GM12878 (cell line): ENCODE results near the gene NOTCH1. TPM values are rescaled to one million over a fixed set of nuclear protein-coding genes. Genes with fewer than 3 reads are reported as not detected.

ENCODE experiments used
- ATAC-seq: fragments of 200-7000 bp; cut with Tn5 transposase; 3 replicates; pipeline ENCODE4 v1.9.1; 2020; ENCODE audit warnings: mild to moderate bottlenecking, moderate library complexity
- BruUV-seq: library from RNA; stranded (reverse); fragments of 400-500 nt; replicated peaks from 2 replicates; lab custom pipeline; 2021; lab: Mats Ljungman, UMichigan
- CTCF ChIA-PET: fragments of 300-600 bp; sonication (Branson Sonifier 250); formaldehyde crosslinking; extraction: SDS; loops from one replicate; lab custom pipeline; 2021; ENCODE audit warnings: inconsistent platforms; lab: Yijun Ruan, JAX
- POLR2A ChIA-PET: fragments of 350-600 bp; formaldehyde crosslinking; extraction: SDS; loops from one replicate; lab custom pipeline; 2021; ENCODE audit warnings: inconsistent platforms; lab: Charles Lee
- RAD21 ChIA-PET: fragments of 300-600 bp; sonication (Branson Sonifier 250); formaldehyde crosslinking; loops from one replicate; lab custom pipeline; 2023; ENCODE audit warnings: antibody characterized with exemption; ENCODE audit not compliant: unreplicated experiment; lab: Charles Lee
- SMC1A ChIA-PET: fragments of 300-600 bp; sonication (Branson Sonifier 250); formaldehyde crosslinking; loops from one replicate; lab custom pipeline; 2023; ENCODE audit not compliant: unreplicated experiment, uncharacterized antibody; lab: Charles Lee
- DNase-seq: peaks from one replicate; pipeline ENCODE4 v3.0.0-alpha.2; 2011; ENCODE audit warnings: low read depth, low spot score
- FAIRE-seq: peaks from 3 replicates; lab custom pipeline; 2011; peaks lifted over from hg19 to GRCh38; lab: Jason Lieb, UNC
- H2AFZ ChIP-seq: 2 replicates; pipeline ENCODE4 v1.6.0; 2011; ENCODE audit warnings: low read depth, low read length, control low read depth; ENCODE audit not compliant: control insufficient read depth
- H3K27ac ChIP-seq: 2 replicates; pipeline ENCODE4 v1.5.1; 2011; ENCODE audit warnings: control low read depth; ENCODE audit not compliant: control insufficient read depth, insufficient read depth
- H3K27me3 ChIP-seq, 2 experiments: replicated peaks in 1 of 2; 2 replicates each; pipeline versions ENCODE4 v1.6.0 to v1.6.1; 2011; ENCODE audit warnings: low read length in 1 of 2; ENCODE audit not compliant: control insufficient read depth in 2 of 2, insufficient read depth in 2 of 2
- H3K36me3 ChIP-seq, 2 experiments: 2 replicates each; pipeline ENCODE4 v1.5.1; 2011; ENCODE audit warnings: low read length in 1 of 2; ENCODE audit not compliant: control insufficient read depth in 2 of 2, insufficient read depth in 2 of 2
- H3K4me1 ChIP-seq: 2 replicates; pipeline ENCODE4 v1.6.1; 2011; ENCODE audit warnings: mild to moderate bottlenecking, low read length, moderate library complexity, mixed read lengths; ENCODE audit not compliant: control insufficient read depth, insufficient read depth
- H3K4me2 ChIP-seq: 2 replicates; pipeline ENCODE4 v1.6.0; 2011; ENCODE audit warnings: control low read depth; ENCODE audit not compliant: control insufficient read depth, insufficient read depth
- H3K4me3 ChIP-seq: fragments of 200-600 bp; sonication (generic); 2 replicates; pipeline ENCODE4 v1.5.1; 2016
- H3K79me2 ChIP-seq: 2 replicates; pipeline ENCODE4 v1.6.0; 2011; ENCODE audit warnings: low read length; ENCODE audit not compliant: control insufficient read depth, insufficient read depth
- H3K9ac ChIP-seq: 2 replicates; pipeline ENCODE4 v1.8.0; 2011; ENCODE audit warnings: low read length, control low read depth, mixed read lengths; ENCODE audit not compliant: control insufficient read depth, insufficient read depth
- H3K9me3 ChIP-seq: replicated peaks from 3 replicates; pipeline ENCODE4 v1.5.1; 2011; ENCODE audit warnings: mild to moderate bottlenecking, low read length; ENCODE audit not compliant: control insufficient read depth, insufficient read depth
- H4K20me1 ChIP-seq: 2 replicates; pipeline ENCODE4 v1.6.0; 2011; ENCODE audit not compliant: control insufficient read depth, insufficient read depth
- EGR1 ChIP-seq, 2 experiments: IDR thresholded peaks; 1 replicate in 1 of 2; 2 replicates in 1 of 2; pipeline ENCODE4 v1.6.1; 2011 to 2012; ENCODE audit warnings: low read depth in 2 of 2, low read length in 2 of 2, borderline replicate concordance in 1 of 2, mild to moderate bottlenecking in 1 of 2, moderate library complexity in 1 of 2
- FOS ChIP-seq: IDR thresholded peaks from 3 replicates; pipeline ENCODE4 v1.6.1; 2011; ENCODE audit warnings: borderline replicate concordance; ENCODE audit not compliant: insufficient read length; ENCODE audit errors: extremely low read depth
- MAX ChIP-seq: IDR thresholded peaks from 2 replicates; pipeline ENCODE4 v1.6.1; 2012; ENCODE audit warnings: low read depth, low read length, improper control_type of control experiment
- MXI1 ChIP-seq: fragments of 150-350 bp; IDR thresholded peaks from 2 replicates; pipeline ENCODE4 v1.6.1; 2011; ENCODE audit warnings: low read depth, mild to moderate bottlenecking, inconsistent platforms, low read length, improper control_type of control experiment
- NBN ChIP-seq: fragments of 450-650 bp; IDR thresholded peaks from 2 replicates; pipeline ENCODE4 v1.6.1; 2016
- NFIC ChIP-seq: IDR thresholded peaks from 2 replicates; pipeline ENCODE4 v1.6.1; 2012; ENCODE audit warnings: low read depth, mild to moderate bottlenecking, inconsistent platforms, low read length, moderate library complexity
- NR2F1 ChIP-seq: fragments of 450-650 bp; conservative IDR thresholded peaks from 2 replicates; pipeline ENCODE4 v1.6.1; 2017; ENCODE audit warnings: mild to moderate bottlenecking
- NRF1 ChIP-seq: conservative IDR thresholded peaks from 2 replicates; pipeline ENCODE4 v1.6.1; 2011; ENCODE audit warnings: mild to moderate bottlenecking, low read depth, low read length, improper control_type of control experiment
- POLR2AphosphoS5 ChIP-seq: IDR thresholded peaks from 2 replicates; pipeline ENCODE4 v1.6.1; 2011; ENCODE audit warnings: mild to moderate bottlenecking, low read length, inconsistent platforms
- POU2F2 ChIP-seq: IDR thresholded peaks from 3 replicates; pipeline ENCODE4 v1.6.1; 2011; ENCODE audit warnings: low read depth, mild to moderate bottlenecking, low read length, borderline replicate concordance
- RELA ChIP-seq: fragments of 450-650 bp; IDR thresholded peaks from 2 replicates; pipeline ENCODE4 v1.8.0; 2014; ENCODE audit warnings: borderline replicate concordance; ENCODE audit not compliant: partially characterized antibody
- RFX5 ChIP-seq: IDR thresholded peaks from 2 replicates; pipeline ENCODE4 v1.6.1; 2011; ENCODE audit warnings: low read depth, low read length, improper control_type of control experiment
- SIN3A ChIP-seq: IDR thresholded peaks from 2 replicates; pipeline ENCODE4 v1.6.1; 2012; ENCODE audit warnings: low read depth, low read length, improper control_type of control experiment
- SMAD5 ChIP-seq: IDR thresholded peaks from 2 replicates; pipeline ENCODE4 v1.6.1; 2016; ENCODE audit warnings: antibody characterized with exemption, low read depth
- SMC3 ChIP-seq: IDR thresholded peaks from 2 replicates; pipeline ENCODE4 v1.6.1; 2011; ENCODE audit warnings: low read length, improper control_type of control experiment, borderline replicate concordance
- TCF3 ChIP-seq: IDR thresholded peaks from 2 replicates; pipeline ENCODE4 v1.6.1; 2012; ENCODE audit warnings: low read depth, mild to moderate bottlenecking, low read length, borderline replicate concordance; ENCODE audit not compliant: insufficient read depth
- ZNF687 ChIP-seq: fragments of 450-650 bp; IDR thresholded peaks from 2 replicates; pipeline ENCODE4 v1.6.1; 2017; ENCODE audit warnings: mild to moderate bottlenecking, moderate library complexity
- WGBS: methylation state at CpG from one replicate; pipeline ENCODE4 v1.1.6; 2016; ENCODE audit warnings: low lambda C conversion rate; ENCODE audit not compliant: insufficient replicate concordance, insufficient coverage; ENCODE audit errors: missing lambda C conversion rate; 5-methylcytosine and 5-hydroxymethylcytosine counted together
- in situ Hi-C: fragments of 300-500 bp; cut with MboI; formaldehyde crosslinking; loops from 9 replicates; pipeline ENCODE4 v1.14.3; 2018; ENCODE audit warnings: mixed read lengths
- intact Hi-C: fragments of 100-400 bp; cut with micrococcal nuclease; formaldehyde crosslinking; loops from one replicate; pipeline ENCODE4 v1.14.2; 2022; ENCODE audit not compliant: unreplicated experiment
- polyA plus RNA-seq, 11 experiments: library from polyadenylated mRNA; depleted of rRNA in 4 of 11; unstranded in 6 of 11; stranded (reverse) in 5 of 11; fragments of >200 nt; fragmentation: Nextera tagmentation in 4 of 11; fragmentation: Illumina TruSeq in 1 of 11; extraction: Ambion mirVana in 4 of 11; extraction: Trizol in 1 of 11; gene quantifications; 1 replicate in 1 of 11; 2 replicates in 10 of 11; pipeline versions ENCODE4 v1.2.1 to v1.2.3, GENCODE V29; 2011 to 2016; ENCODE audit warnings: inconsistent platforms in 2 of 11, missing spikeins in 2 of 11, low read depth in 1 of 11
- total RNA-seq, 4 experiments: library from RNA; depleted of rRNA in 3 of 4; stranded (reverse); fragments of >200 nt in 3 of 4; fragmentation: Illumina TruSeq in 1 of 4; extraction: Trizol in 1 of 4; gene quantifications; 2 replicates each; pipeline versions ENCODE4 v1.2.1 to v1.2.3, GENCODE V29; 2013 to 2021

NOTCH1 gene
- total and polyA plus RNA-seq, 10 of the 15 experiments (the other 5 are each of a cell fraction or from before 2014, with no cell fraction given): 0.02 to 40.0 (median 3.7) TPM

DNA sequence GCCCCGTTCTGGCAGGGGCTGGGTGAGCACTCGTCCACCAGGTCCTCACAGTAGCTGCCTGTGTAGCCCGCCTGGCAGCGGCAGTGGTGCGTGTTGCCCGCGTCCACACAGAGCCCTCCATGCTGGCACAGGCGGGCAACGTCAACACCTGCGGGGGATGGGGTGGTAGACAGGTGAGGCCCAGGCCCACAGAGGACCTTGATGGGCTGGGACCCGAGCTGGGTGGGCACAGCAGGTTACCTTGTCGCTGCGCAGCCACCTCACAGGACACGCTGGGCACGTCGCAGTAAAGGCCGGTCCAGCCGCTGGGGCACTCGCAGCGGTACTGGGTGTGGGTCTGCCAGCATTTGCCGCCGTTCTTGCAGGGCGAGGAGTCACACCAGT, 37.9 kb downstream of the NOTCH1 start (continued):
- TF ChIP-seq EGR1 (IDR thresholded peaks at IDR 0.05; ENCODE audit: borderline replicate concordance in 1 of 2, low read depth in 2 of 2, low read length in 2 of 2): no peak
- TF ChIP-seq NFIC: no peak
- TF ChIP-seq NR2F1: no peak
- no peak for TF ChIP-seq TCF3
- no peak for TF ChIP-seq MAX
- TF ChIP-seq SIN3A: no peak
- no peak for TF ChIP-seq SMAD5
- no peak for TF ChIP-seq POLR2AphosphoS5

DNA sequence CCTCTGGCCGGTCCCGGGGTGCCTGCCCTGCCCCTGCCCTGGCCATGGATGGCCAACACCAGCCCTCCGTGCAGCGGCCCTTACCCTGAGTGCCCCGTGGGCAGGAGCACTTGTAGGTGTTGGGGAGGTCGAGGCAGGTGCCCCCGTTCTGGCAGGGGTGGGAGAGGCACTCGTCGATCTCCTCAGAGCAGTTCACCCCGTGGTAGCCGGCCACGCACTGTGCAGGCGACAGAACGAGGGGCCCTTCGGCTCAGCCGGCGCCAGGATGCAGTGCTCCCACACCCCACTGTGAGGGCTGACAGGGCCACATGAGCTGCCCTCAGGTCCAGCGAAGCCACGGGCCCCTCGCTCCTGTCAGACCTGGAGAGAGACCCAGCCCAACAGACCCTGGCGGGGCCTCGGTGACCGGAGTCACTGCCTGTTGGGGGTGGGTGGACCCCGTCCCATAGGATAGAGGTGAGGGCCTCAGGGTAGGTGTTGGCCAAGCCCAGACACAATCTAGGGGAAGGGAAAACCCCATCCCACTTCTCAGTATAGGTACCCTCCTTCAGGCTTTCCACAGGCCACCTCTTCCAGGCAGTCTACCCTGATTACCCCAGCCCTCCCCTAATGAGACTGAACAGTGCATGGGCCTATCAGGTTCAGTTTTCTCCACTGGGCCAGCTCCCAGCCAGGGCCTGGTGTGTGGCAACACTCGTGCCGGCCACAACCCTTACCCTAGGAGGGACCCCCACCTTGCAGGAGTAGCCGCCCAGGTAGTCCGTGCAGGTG, 38.4 kb downstream of the NOTCH1 start:
- 93% methylated on average over 28 of the region's 28 CpGs for WGBS
- FAIRE-seq: no peak
- Histone ChIP-seq H3K4me3 (no peak overlapping the region), H3K36me3 (peaks cover 2 to 61% of the 10 kb centered on the region in 2 experiments; a peak in 3 of 4 replicates), H3K9me3 (no peaks in the 10 kb centered on the region), H2AFZ (no peak overlapping the region), H3K79me2 (no peaks in the 10 kb centered on the region), H4K20me1 (no peaks in the 10 kb centered on the region), H3K27ac (no peak overlapping the region), H3K4me2 (no peak overlapping the region), H3K27me3 (no peaks in the 10 kb centered on the region), H3K9ac (no peak overlapping the region), H3K4me1 (no peaks in the 10 kb centered on the region)
- POLR2A ChIA-PET: no interaction called here
- no peak for ATAC-seq
- in situ Hi-C loops: no loop called here
- BruUV-seq: no TSS peak
- SMC1A ChIA-PET: no interaction called here
- CTCF ChIA-PET: interaction anchor here (1.0 kb wide), 1 partner anchor 22 kb away, joined by 3 read pairs; no protein-coding TSS in a partner anchor
- intact Hi-C loops: no loop called here
- RAD21 ChIA-PET: no interaction called here
- no peak for DNase-seq
- no peak for TF ChIP-seq NRF1
- TF ChIP-seq MXI1: no peak
- TF ChIP-seq NR2F1: no peak
- TF ChIP-seq ZNF687: no peak
- TF ChIP-seq FOS: no peak
- no peak for TF ChIP-seq POU2F2
- no peak for TF ChIP-seq RELA
- no peak for TF ChIP-seq RFX5
- TF ChIP-seq SMC3: no peak
- TF ChIP-seq NBN: no peak
